Tibial artery (tissue), 4 donors: ENCODE results near the gene LSM11.

ENCODE experiments used
- DNase-seq, 2 donors: peaks; one replicate each; pipeline ENCODE4 v3.0.0-alpha.2; 2019
- H3K27ac ChIP-seq, 2 donors: fragments of 200-600 bp; sonication (generic) in 1 of 2; 1 replicate in 1 of 2; 2 replicates in 1 of 2; pipeline ENCODE4 v1.5.1; 2018 to 2019; ENCODE audit warnings: mild to moderate bottlenecking in 1 of 2
- H3K27me3 ChIP-seq, 2 donors: fragments of 200-600 bp; sonication (generic) in 1 of 2; one replicate each; pipeline versions ENCODE4 v1.5.1 to v1.6.0; 2016 to 2019
- H3K36me3 ChIP-seq, 3 donors: fragments of 200-600 bp; sonication (generic) in 2 of 3; one replicate each; pipeline ENCODE4 v1.5.1; 2016 to 2019; ENCODE audit warnings: mild to moderate bottlenecking in 2 of 3
- H3K4me1 ChIP-seq, 4 donors: fragments of 200-600 bp; sonication (generic) in 2 of 4; 1 replicate in 3 of 4; 2 replicates in 1 of 4; pipeline ENCODE4 v1.5.1; 2016 to 2019
- H3K4me3 ChIP-seq, 2 donors: fragments of 200-600 bp; sonication (generic) in 1 of 2; 1 replicate in 1 of 2; 2 replicates in 1 of 2; pipeline ENCODE4 v1.5.1; 2018 to 2019; ENCODE audit warnings: mild to moderate bottlenecking in 2 of 2
- H3K9me3 ChIP-seq, 3 donors: fragments of 200-600 bp; sonication (generic) in 1 of 3; one replicate each; pipeline ENCODE4 v1.5.1; 2016 to 2019
- CTCF ChIP-seq, 2 experiments: fragments of 200-600 bp in 1 of 2; fragments of 450-650 bp in 1 of 2; IDR thresholded peaks; one replicate each; pipeline ENCODE4 v1.5.1; 2017 to 2019; ENCODE audit warnings: antibody characterized with exemption in 2 of 2, mild to moderate bottlenecking in 1 of 2, moderate library complexity in 1 of 2
- intact Hi-C: fragments of 100-400 bp; cut with DNase I; formaldehyde crosslinking; loops from one replicate; pipeline ENCODE4 v1.15.0; 2023; ENCODE audit warnings: low total_unique reads

Gene LSM11

DNA sequence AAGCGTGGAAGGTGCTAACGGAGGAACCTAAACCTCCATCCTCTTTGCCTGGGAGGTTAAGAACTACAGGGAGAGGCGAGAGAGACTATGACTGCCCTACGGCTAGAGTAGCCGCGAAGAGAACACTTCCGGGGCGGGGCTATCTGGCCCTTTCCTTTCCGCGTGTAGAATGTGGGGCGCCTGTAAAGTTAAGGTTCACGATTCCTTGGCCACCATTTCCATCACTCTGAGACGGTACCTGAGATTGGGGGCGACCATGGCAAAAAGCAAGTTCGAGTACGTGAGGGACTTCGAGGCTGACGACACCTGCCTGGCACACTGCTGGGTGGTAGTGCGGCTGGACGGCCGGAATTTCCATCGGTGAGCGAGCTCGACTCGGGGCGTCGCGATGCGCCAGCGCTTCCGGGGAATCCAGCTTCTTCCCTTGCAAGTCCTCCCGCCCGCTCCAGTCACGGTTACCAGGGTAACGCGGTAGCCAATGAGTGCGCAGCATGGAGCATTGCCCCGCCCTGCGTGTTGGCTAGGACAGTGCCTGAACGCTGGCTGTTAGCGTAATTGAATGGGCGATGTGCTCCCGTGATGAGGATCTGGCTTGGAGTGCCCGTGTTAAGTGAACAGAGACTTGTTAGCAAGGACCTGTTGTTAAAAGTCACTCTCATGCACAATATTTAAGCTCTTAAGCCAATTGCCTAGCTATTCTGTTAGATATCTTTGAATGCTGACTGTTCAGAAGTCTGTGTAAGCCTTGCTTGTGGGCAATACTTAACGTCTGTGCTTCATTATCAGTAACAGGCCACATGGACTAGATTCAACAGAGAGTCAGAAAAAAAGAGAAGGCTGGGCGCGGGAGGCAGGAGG, 12.0 kb upstream of the LSM11 start, which contains the start of gene THG1L:
THG1L (plus strand) TSS at position 149 of the 858 bp plus-strand sequence; CDS start at position 170, 21 bp downstream.
- TF ChIP-seq CTCF (IDR thresholded peaks at IDR 0.05), result no peak
- Histone ChIP-seq H3K27ac (peak within 1 kb of the TSS; percentile 85 to 90), H3K27me3 (no peaks in the 10 kb centered on the region), H3K36me3 (peaks cover 13 to 37% (median 19%) of the 10 kb centered on the region in 3 donors), H3K4me3 (peak within 1 kb of the TSS; percentile 64 to 82), H3K9me3 (no peaks in the 10 kb centered on the region), H3K4me1 (peaks cover 0 to 4% (median 2%) of the 10 kb centered on the region in 4 donors)
- DNase-seq, result peak; percentile 99
- intact Hi-C loops, result loop anchor here (10.0 kb wide), 1 partner anchor 567 kb away; the partner anchor contains the start of gene GARIN3

- H3K4me3 ChIP-seq, result peak overlapping the region; percentile 64 to 82
- DNase-seq, result no peak
- intact Hi-C loops, result loop anchor here (10.0 kb wide), 1 partner anchor 567 kb away; the partner anchor contains the start of gene GARIN3
- H3K9me3 ChIP-seq, result no peaks in the 10 kb centered on the region
- no peak for TF ChIP-seq CTCF (IDR thresholded peaks at IDR 0.05)
- peaks cover 0 to 4% (median 2%) of the 10 kb centered on the region in 4 donors for H3K4me1 ChIP-seq
- no peak overlapping the region for H3K27ac ChIP-seq
- H3K36me3 ChIP-seq, result peaks cover 18 to 41% (median 21%) of the 10 kb centered on the region in 3 donors
- no peaks in the 10 kb centered on the region for H3K27me3 ChIP-seq
These were observed 11.4 kb upstream of the LSM11 start for GRCh38 chr5:157732130-157732514.

DNA sequence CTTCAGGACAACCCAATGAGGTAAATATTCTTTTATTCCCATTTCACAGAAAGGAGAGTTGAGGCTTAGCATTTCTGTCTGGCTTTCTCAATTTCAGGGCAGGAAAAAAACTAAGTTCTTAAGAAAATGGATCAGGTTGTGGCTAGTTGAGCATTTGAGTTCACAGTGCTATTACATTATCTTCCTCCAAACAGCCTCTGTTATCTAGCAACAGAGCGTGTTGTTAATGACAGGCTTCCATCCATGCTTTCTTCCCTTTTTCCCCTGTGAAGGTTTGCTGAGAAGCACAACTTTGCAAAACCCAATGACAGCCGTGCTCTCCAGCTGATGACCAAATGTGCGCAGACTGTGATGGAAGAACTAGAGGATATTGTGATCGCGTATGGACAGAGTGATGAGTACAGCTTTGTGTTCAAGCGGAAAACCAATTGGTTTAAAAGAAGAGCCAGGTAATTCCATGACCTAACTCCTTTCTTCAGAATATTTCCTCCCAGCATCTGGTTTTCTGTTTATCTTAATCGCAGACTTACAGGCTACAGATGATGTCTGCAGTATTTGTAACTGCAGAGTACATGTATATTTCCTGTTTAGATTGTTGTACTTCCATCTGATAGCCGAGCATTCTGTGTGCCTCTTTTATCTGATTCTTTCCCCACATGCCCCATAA, 10.8 kb upstream of the LSM11 start:
- Histone ChIP-seq H3K9me3 (no peaks in the 10 kb centered on the region), H3K27ac (no peak overlapping the region), H3K27me3 (no peaks in the 10 kb centered on the region), H3K36me3 (peaks cover 20 to 47% (median 25%) of the 10 kb centered on the region in 3 donors), H3K4me1 (peaks cover 0 to 4% (median 2%) of the 10 kb centered on the region in 4 donors), H3K4me3 (no peak overlapping the region)
- TF ChIP-seq CTCF (IDR thresholded peaks at IDR 0.05), result no peak
- intact Hi-C loops, result loop anchor here (10.0 kb wide), 1 partner anchor 568 kb away; the partner anchor contains the start of gene GARIN3
- DNase-seq, result no peak

DNA sequence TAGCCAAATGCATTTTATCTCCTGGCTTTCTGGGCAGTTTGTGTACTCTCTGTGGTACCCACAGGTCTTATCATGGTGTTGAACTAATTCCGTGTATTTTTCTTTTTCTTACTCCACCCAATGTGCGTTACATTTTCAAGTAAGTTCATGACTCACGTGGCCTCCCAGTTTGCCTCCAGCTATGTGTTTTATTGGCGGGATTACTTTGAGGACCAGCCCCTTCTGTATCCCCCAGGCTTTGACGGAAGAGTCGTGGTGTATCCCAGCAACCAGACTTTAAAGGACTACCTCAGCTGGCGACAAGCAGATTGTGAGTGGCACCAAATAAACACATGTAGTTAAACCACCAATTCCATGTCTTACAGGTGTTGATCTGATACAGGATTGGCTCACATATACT, 9.1 kb upstream of the LSM11 start:
- intact Hi-C loops, result loop anchor here (10.0 kb wide), 1 partner anchor 570 kb away; the partner anchor contains the start of gene GARIN3
- H3K36me3 ChIP-seq, result peaks cover 20 to 58% (median 34%) of the 10 kb centered on the region in 3 donors

More for the DNA sequence above, 9.1 kb upstream of the LSM11 start:
- no peaks in the 10 kb centered on the region for H3K27me3 ChIP-seq
- H3K4me3 ChIP-seq, result no peak overlapping the region
- no peak for DNase-seq
- TF ChIP-seq CTCF (IDR thresholded peaks at IDR 0.05), result no peak
- no peaks in the 10 kb centered on the region for H3K9me3 ChIP-seq
- H3K4me1 ChIP-seq, result peaks cover 0 to 4% (median 2%) of the 10 kb centered on the region in 4 donors
- no peak overlapping the region for H3K27ac ChIP-seq
